ENCODE measurements around the gene MFRP.

MFRP gene

GRCh38 chr11:119336744-119337469 lies 9.6 kb downstream of the MFRP start:
- no peak for DNase-seq

- DNase-seq, result no peak
Measured at GRCh38 chr11:119335655-119336543, 10.6 kb downstream of the MFRP start.

- no peak for DNase-seq
Measured at GRCh38 chr11:119335091-119335654, 11.3 kb downstream of the MFRP start.

GRCh38 chr11:119334174-119334930 lies 12.2 kb downstream of the MFRP start, which contains the start of gene RNF26:
TSS of gene RNF26 (plus strand) at chr11:119334527. CDS start at chr11:119335123, 596 bp downstream.
- DNase-seq, result peak; percentile 96 to 98 (median 98)

- DNase-seq, result no peak
Measured at GRCh38 chr11:119332111-119332765, 14.3 kb downstream of the MFRP start.

- no peak for DNase-seq
Measured at GRCh38 chr11:119330237-119330636, 16.3 kb downstream of the MFRP start.

- DNase-seq, result no peak
Measured at GRCh38 chr11:119329320-119329719, 17.2 kb downstream of the MFRP start.

- no peak for DNase-seq
Measured at GRCh38 chr11:119324189-119324588, 22.3 kb downstream of the MFRP start.

GRCh38 chr11:119323532-119324033 lies 22.9 kb downstream of the MFRP start:
- DNase-seq, result peak; percentile 73 to 88 (median 87)

- no peak for DNase-seq
Measured at GRCh38 chr11:119322921-119323531, 23.5 kb downstream of the MFRP start.

GRCh38 chr11:119322360-119322739 lies 24.2 kb downstream of the MFRP start:
- no peak for DNase-seq

GRCh38 chr11:119320776-119321524 lies 25.6 kb downstream of the MFRP start:
- peak in 2 of 3 donors; percentile 27 to 51 for DNase-seq

- no peak for DNase-seq
Measured at GRCh38 chr11:119320240-119320775, 26.2 kb downstream of the MFRP start.

- no peak for DNase-seq
Measured at GRCh38 chr11:119319700-119320239, 26.7 kb downstream of the MFRP start.

GRCh38 chr11:119319136-119319699 lies 27.3 kb downstream of the MFRP start:
- DNase-seq, result no peak

- DNase-seq, result peak; percentile 41 to 53 (median 46)
Measured at GRCh38 chr11:119318240-119319135, 28.0 kb downstream of the MFRP start.

GRCh38 chr11:119317592-119318239 lies 28.8 kb downstream of the MFRP start:
- peak in 1 of 3 donors; percentile 29 for DNase-seq
